Right atrium auricular region (tissue), 2 donors: ENCODE measurements around the gene DRAM1. TPM values are rescaled to one million over a fixed set of nuclear protein-coding genes. Genes with fewer than 3 reads are reported as not detected.

Experiments used
- DNase-seq: peaks from one replicate; pipeline ENCODE4 v3.0.0-alpha.2; 2019; ENCODE audit warnings: low spot score
- H3K27ac ChIP-seq, 2 donors: fragments of 200-600 bp; sonication (generic); 1 replicate in 1 of 2; 2 replicates in 1 of 2; pipeline ENCODE4 v1.5.1; 2016 to 2019
- H3K27me3 ChIP-seq, 2 donors: fragments of 200-600 bp; sonication (generic); one replicate each; pipeline versions ENCODE4 v1.5.1 to v1.6.0; 2017 to 2019
- H3K36me3 ChIP-seq: fragments of 200-600 bp; sonication (generic); one replicate; pipeline ENCODE4 v1.5.1; 2016
- H3K4me1 ChIP-seq, 2 donors: fragments of 200-600 bp; sonication (generic); one replicate each; pipeline versions ENCODE4 v1.5.1 to v1.6.0; 2017 to 2019
- H3K4me3 ChIP-seq, 2 donors: fragments of 200-600 bp; sonication (generic); 1 replicate in 1 of 2; 2 replicates in 1 of 2; pipeline ENCODE4 v1.5.1; 2017 to 2019; ENCODE audit warnings: mild to moderate bottlenecking in 1 of 2, moderate library complexity in 1 of 2
- H3K9me3 ChIP-seq, 2 donors: fragments of 200-600 bp; sonication (generic); one replicate each; pipeline ENCODE4 v1.5.1; 2019
- CTCF ChIP-seq, 2 donors: fragments of 200-600 bp; sonication (generic); IDR thresholded peaks; one replicate each; pipeline ENCODE4 v1.5.1; 2019; ENCODE audit warnings: antibody characterized with exemption in 2 of 2
- total RNA-seq, 2 donors: library from RNA; depleted of rRNA; stranded (reverse); fragments of >200 nt; gene quantifications; one replicate each; pipeline ENCODE4 v1.1.0, GENCODE V29; 2016

DRAM1 gene
- total RNA-seq, 2 donors from 2014 or later = 3.9 to 12.7 TPM

GRCh38 chr12:101945369-101946232, 68.2 kb downstream of the DRAM1 start:
- Histone ChIP-seq H3K4me1 (no peaks in the 10 kb centered on the region), H3K36me3 (no peaks in the 10 kb centered on the region), H3K27ac (no peak overlapping the region), H3K9me3 (no peaks in the 10 kb centered on the region), H3K27me3 (no peaks in the 10 kb centered on the region), H3K4me3 (no peak overlapping the region)
- DNase-seq = no peak
- no peak for TF ChIP-seq CTCF (IDR thresholded peaks at IDR 0.05)

- no peaks in the 10 kb centered on the region for H3K27me3 ChIP-seq
- no peaks in the 10 kb centered on the region for H3K9me3 ChIP-seq
- no peak overlapping the region for H3K4me3 ChIP-seq
- no peak for DNase-seq
- no peak for TF ChIP-seq CTCF (IDR thresholded peaks at IDR 0.05)
- H3K27ac ChIP-seq = no peak overlapping the region
- H3K36me3 ChIP-seq = no peaks in the 10 kb centered on the region
- H3K4me1 ChIP-seq = no peaks in the 10 kb centered on the region
Observed at GRCh38 chr12:101946233-101946611, 68.8 kb downstream of the DRAM1 start.

- Histone ChIP-seq H3K27me3 (no peaks in the 10 kb centered on the region), H3K4me3 (no peak overlapping the region), H3K27ac (no peak overlapping the region), H3K4me1 (no peaks in the 10 kb centered on the region), H3K36me3 (no peaks in the 10 kb centered on the region), H3K9me3 (no peaks in the 10 kb centered on the region)
- no peak for DNase-seq
- no peak for TF ChIP-seq CTCF (IDR thresholded peaks at IDR 0.05)
Observed at GRCh38 chr12:101947316-101947715, 69.9 kb downstream of the DRAM1 start.

DNA sequence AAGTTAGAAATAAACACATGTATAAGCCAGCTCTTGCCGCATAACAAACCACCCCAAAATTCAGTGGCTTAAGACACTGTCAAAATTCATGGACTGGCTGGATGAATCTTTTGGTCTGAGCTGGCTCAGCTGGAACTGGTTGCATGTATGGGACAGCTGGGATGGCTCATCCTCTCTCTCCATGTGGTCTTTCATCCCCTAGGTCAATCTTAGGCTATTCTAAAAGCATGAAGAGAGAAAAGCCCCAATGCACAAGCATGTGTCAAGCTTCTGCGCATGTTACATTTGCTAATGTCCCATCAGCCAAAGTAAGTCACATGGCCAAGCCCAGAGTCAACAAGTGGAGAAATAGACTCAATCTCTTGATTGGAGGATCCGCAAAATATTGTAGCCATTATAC, 71.0 kb downstream of the DRAM1 start:
- no peak for TF ChIP-seq CTCF (IDR thresholded peaks at IDR 0.05)
- Histone ChIP-seq H3K36me3 (no peaks in the 10 kb centered on the region), H3K27ac (no peak overlapping the region), H3K4me3 (no peak overlapping the region), H3K27me3 (no peaks in the 10 kb centered on the region), H3K9me3 (no peaks in the 10 kb centered on the region), H3K4me1 (no peaks in the 10 kb centered on the region)
- no peak for DNase-seq

DNA sequence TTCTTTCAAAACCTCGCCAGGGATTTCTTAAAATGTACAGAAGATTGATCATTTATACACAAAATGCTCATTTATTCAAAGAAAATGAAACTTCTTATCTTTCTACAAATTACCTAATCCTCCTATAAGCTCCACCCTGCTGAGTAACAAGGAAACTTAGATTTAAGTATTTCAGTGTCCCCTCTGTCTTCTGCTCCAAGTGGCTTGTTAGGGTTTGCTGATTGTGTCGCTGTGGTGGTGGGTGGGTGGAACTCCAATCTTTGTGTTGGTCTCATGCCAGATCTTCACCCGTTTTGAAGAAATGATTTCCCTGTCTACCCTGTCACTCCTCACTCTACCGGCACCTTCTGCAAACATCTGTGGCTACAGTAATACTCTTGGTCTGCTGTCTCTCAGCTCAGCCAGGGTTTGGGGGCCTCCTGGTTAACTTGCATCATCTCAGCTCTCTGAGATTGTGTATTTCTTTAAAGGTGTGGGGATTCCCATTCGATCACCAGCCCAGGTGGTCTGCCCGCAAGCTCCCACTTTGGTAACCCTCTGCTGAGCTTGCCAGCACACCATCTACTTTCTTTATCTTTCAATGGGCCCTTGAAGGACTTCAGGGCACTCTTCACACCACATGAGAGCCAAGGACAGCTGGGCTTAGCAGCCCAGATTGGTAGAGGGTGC, 73.8 kb downstream of the DRAM1 start:
- no peak for TF ChIP-seq CTCF (IDR thresholded peaks at IDR 0.05)
- Histone ChIP-seq H3K36me3 (no peaks in the 10 kb centered on the region), H3K9me3 (no peaks in the 10 kb centered on the region), H3K4me1 (no peaks in the 10 kb centered on the region), H3K27ac (no peak overlapping the region), H3K4me3 (no peak overlapping the region), H3K27me3 (no peaks in the 10 kb centered on the region)
- no peak for DNase-seq
